B cell (primary cell): ENCODE results near the gene SLC25A29. TPM values are rescaled to one million over a fixed set of nuclear protein-coding genes. Genes with fewer than 3 reads are reported as not detected.

Source experiments
- ATAC-seq: fragments of 200-7000 bp; cut with Tn5 transposase; one replicate; pipeline ENCODE4 v1.10.0; 2021; ENCODE audit warnings: low read depth, mild to moderate bottlenecking, moderate number of reproducible peaks, moderate library complexity
- CTCF ChIA-PET: fragments of 350-600 bp; sonication (Branson Sonifier 250); formaldehyde crosslinking; loops from one replicate; lab custom pipeline; 2021; ENCODE audit warnings: antibody characterized with exemption, inconsistent platforms; lab: Charles Lee
- POLR2A ChIA-PET: fragments of 350-600 bp; sonication (Branson Sonifier 250); formaldehyde crosslinking; loops from one replicate; lab custom pipeline; 2021; ENCODE audit warnings: antibody characterized with exemption; lab: Charles Lee
- DNase-seq: peaks from one replicate; pipeline ENCODE4 v3.0.0; 2013
- H2AFZ ChIP-seq: 2 replicates; pipeline ENCODE4 v1.6.1; 2012; ENCODE audit warnings: mild to moderate bottlenecking, low read depth, low read length; ENCODE audit not compliant: insufficient read depth, poor library complexity, severe bottlenecking
- H3K27ac ChIP-seq, 2 donors: 1 replicate in 1 of 2; 2 replicates in 1 of 2; pipeline ENCODE4 v1.5.1; 2012 to 2013; ENCODE audit warnings: low read length in 2 of 2, mild to moderate bottlenecking in 2 of 2, moderate library complexity in 1 of 2
- H3K27me3 ChIP-seq, 4 experiments: fragments of 200-600 bp in 1 of 4; sonication (generic) in 1 of 4; replicated peaks in 1 of 4; 1 replicate in 2 of 4; 2 replicates in 2 of 4; pipeline versions ENCODE4 v1.6.1 to v1.7.0; 2013 to 2016; ENCODE audit warnings: low read length in 3 of 4, mild to moderate bottlenecking in 2 of 4, mixed read lengths in 1 of 4, moderate library complexity in 1 of 4; ENCODE audit not compliant: insufficient read depth in 4 of 4, control insufficient read depth in 3 of 4; ENCODE audit errors: control extremely low read depth in 1 of 4
- H3K36me3 ChIP-seq, 2 experiments: replicated peaks in 1 of 2; 1 replicate in 1 of 2; 2 replicates in 1 of 2; pipeline versions ENCODE4 v1.6.1 to v1.7.1; 2013; ENCODE audit warnings: low read length in 1 of 2; ENCODE audit not compliant: insufficient read depth in 2 of 2, control insufficient read depth in 1 of 2; ENCODE audit errors: control extremely low read depth in 1 of 2, extremely low read depth in 1 of 2
- H3K4me1 ChIP-seq, 2 donors: fragments of 200-600 bp in 1 of 2; sonication (generic) in 1 of 2; 1 replicate in 1 of 2; 2 replicates in 1 of 2; pipeline versions ENCODE4 v1.5.1 to v1.6.1; 2013 to 2017; ENCODE audit warnings: low read length in 2 of 2; ENCODE audit not compliant: control insufficient read depth in 2 of 2, insufficient read depth in 2 of 2
- H3K4me2 ChIP-seq: replicated peaks from 2 replicates; pipeline ENCODE3; 2012; ENCODE audit warnings: mild to moderate bottlenecking, low read depth, low read length; ENCODE audit not compliant: poor library complexity, severe bottlenecking
- H3K4me3 ChIP-seq, 5 experiments: fragments of 200-600 bp in 1 of 5; sonication (generic) in 1 of 5; 1 replicate in 3 of 5; 2 replicates in 2 of 5; pipeline versions ENCODE4 v1.5.1 to v1.7.0; 2011 to 2016; ENCODE audit warnings: low read length in 4 of 5, mild to moderate bottlenecking in 4 of 5, low read depth in 2 of 5, control low read depth in 1 of 5, moderate library complexity in 1 of 5; ENCODE audit not compliant: insufficient read depth in 1 of 5; ENCODE audit errors: control extremely low read depth in 1 of 5, extremely low read depth in 1 of 5
- H3K79me2 ChIP-seq: fragments of 200-600 bp; sonication (generic); one replicate; pipeline ENCODE4 v1.6.0; 2016; ENCODE audit warnings: low read length; ENCODE audit not compliant: control insufficient read depth, insufficient read depth
- H3K9ac ChIP-seq: fragments of 200-600 bp; sonication (generic); 2 replicates; pipeline ENCODE4 v1.6.1; 2017; ENCODE audit warnings: mild to moderate bottlenecking, low read length, moderate library complexity
- H3K9me3 ChIP-seq, 3 donors: one replicate each; pipeline versions ENCODE4 v1.6.1 to v1.7.1; 2013; ENCODE audit warnings: low read length in 2 of 3; ENCODE audit not compliant: control insufficient read depth in 2 of 3, insufficient read depth in 1 of 3; ENCODE audit errors: control extremely low read depth in 1 of 3
- H4K20me1 ChIP-seq: 2 replicates; pipeline ENCODE4 v1.6.0; 2012; ENCODE audit warnings: mild to moderate bottlenecking, low read length; ENCODE audit not compliant: insufficient read depth, control insufficient read depth, poor library complexity, severe bottlenecking
- H3K27ac Mint-ChIP-seq: one replicate; pipeline ENCODE4 v1.8.0; 2021; ENCODE audit warnings: mixed read lengths
- H3K27me3 Mint-ChIP-seq: one replicate; pipeline ENCODE4 v1.8.0; 2021; ENCODE audit warnings: mixed read lengths
- H3K4me1 Mint-ChIP-seq: one replicate; pipeline ENCODE4 v1.8.0; 2021; ENCODE audit warnings: mixed read lengths
- H3K4me3 Mint-ChIP-seq: one replicate; pipeline ENCODE4 v1.8.0; 2021; ENCODE audit warnings: mixed read lengths
- H3K9me3 Mint-ChIP-seq: one replicate; pipeline ENCODE4 v1.8.0; 2022; ENCODE audit warnings: mixed read lengths; ENCODE audit not compliant: insufficient read depth
- CTCF ChIP-seq: fragments of 200-600 bp; IDR thresholded peaks from one replicate; pipeline ENCODE4 v1.8.0; 2022; ENCODE audit warnings: antibody characterized with exemption, mild to moderate bottlenecking
- EZH2 ChIP-seq: IDR thresholded peaks from 2 replicates; pipeline ENCODE4 v1.6.1; 2012; ENCODE audit warnings: borderline replicate concordance, low read depth, mild to moderate bottlenecking, moderate library complexity, low read length; ENCODE audit not compliant: insufficient read depth, poor library complexity, severe bottlenecking
- WGBS: methylation state at CpG from one replicate; pipeline ENCODE4 v1.1.5; 2013; ENCODE audit warnings: missing lambda C conversion rate; ENCODE audit not compliant: insufficient coverage; 5-methylcytosine and 5-hydroxymethylcytosine counted together
- intact Hi-C: fragments of 100-400 bp; cut with micrococcal nuclease; formaldehyde crosslinking; loops from one replicate; pipeline ENCODE4 v1.10.0; 2022
- polyA plus RNA-seq: library from polyadenylated mRNA; depleted of rRNA; stranded (reverse); fragments of >200 nt; gene quantifications from 2 replicates; pipeline ENCODE4 v1.2.3, GENCODE V29; 2012
- total RNA-seq, 2 donors: library from RNA; stranded (reverse); fragments of 120-200 nt in 1 of 2; gene quantifications; 1 replicate in 1 of 2; 2 replicates in 1 of 2; pipeline versions ENCODE4 v1.2.3 to v1.2.4, GENCODE V29; 2013 to 2022

The SLC25A29 gene
- total and polyA plus RNA-seq, 2 donors (not counting 1 experiment from before 2014, with no cell fraction given): 15.1 to 99.9 TPM

- CTCF ChIA-PET: interaction anchor here (1.2 kb wide), 1 partner anchor 41 kb away, joined by 3 read pairs; no protein-coding TSS in a partner anchor
- peak overlapping the region; percentile 72 for H3K27ac Mint-ChIP-seq
- DNase-seq (peak; percentile 63), ATAC-seq (peak; percentile 72)
- Histone ChIP-seq H3K36me3 (peaks cover 0 to 2% of the 10 kb centered on the region in 2 experiments), H3K4me3 (no peak overlapping the region), H3K9me3 (peaks cover 0 to 8% (median 5%) of the 10 kb centered on the region in 3 donors), H3K27ac (peak overlapping the region; percentile 31 to 34), H3K4me1 (peaks cover 61% of the 10 kb centered on the region in 2 donors), H3K4me2 (peak overlapping the region; percentile 29), H4K20me1 (peaks cover 78% of the 10 kb centered on the region), H3K9ac (no peak overlapping the region), H3K79me2 (peaks cover 100% of the 10 kb centered on the region), H2AFZ (no peak overlapping the region), H3K27me3 (no peaks in the 10 kb centered on the region)
- WGBS: 0% methylated on average over 1 of the region's 3 CpGs
- peaks cover 69% of the 10 kb centered on the region for H3K4me1 Mint-ChIP-seq
- peak overlapping the region; percentile 62 for H3K4me3 Mint-ChIP-seq
- TF ChIP-seq CTCF (no peak), EZH2 (no peak)
- H3K9me3 Mint-ChIP-seq: peaks cover 3% of the 10 kb centered on the region
- POLR2A ChIA-PET: no interaction called here
- H3K27me3 Mint-ChIP-seq: no peaks in the 10 kb centered on the region
- intact Hi-C loops: loop anchor here (2.0 kb wide), 1 partner anchor 16 kb away; no protein-coding TSS in a partner anchor
Measured at GRCh38 chr14:100256339-100256895, 49.8 kb downstream of the SLC25A29 start.

- peak overlapping the region; percentile 15 for H3K4me3 Mint-ChIP-seq
- H3K9me3 Mint-ChIP-seq: peaks cover 3% of the 10 kb centered on the region
- no peak overlapping the region for H3K9ac ChIP-seq
- H3K79me2 ChIP-seq: peaks cover 100% of the 10 kb centered on the region
- no peak overlapping the region for H3K27ac Mint-ChIP-seq
- DNase-seq: no peak
- no peak for ATAC-seq
- peaks cover 0 to 8% (median 2%) of the 10 kb centered on the region in 3 donors for H3K9me3 ChIP-seq
- peak overlapping the region in 1 of 2 donors; percentile 13 for H3K27ac ChIP-seq
- peaks cover 2 to 4% of the 10 kb centered on the region in 2 experiments for H3K36me3 ChIP-seq
- CTCF ChIA-PET: interaction anchor here (1.5 kb wide), 1 partner anchor 11 kb away, joined by 3 read pairs; no protein-coding TSS in a partner anchor
- peaks cover 78% of the 10 kb centered on the region for H4K20me1 ChIP-seq
- no peak overlapping the region for H3K4me3 ChIP-seq
- TF ChIP-seq EZH2 (no peak), CTCF (no peak)
- intact Hi-C loops: no loop called here
- H3K4me2 ChIP-seq: no peak overlapping the region
- H3K4me1 ChIP-seq: peaks cover 52 to 55% of the 10 kb centered on the region in 2 donors
- H3K4me1 Mint-ChIP-seq: peaks cover 62% of the 10 kb centered on the region
- H3K27me3 ChIP-seq: no peaks in the 10 kb centered on the region
- POLR2A ChIA-PET: no interaction called here
- H2AFZ ChIP-seq: no peak overlapping the region
- no peaks in the 10 kb centered on the region for H3K27me3 Mint-ChIP-seq
Measured at GRCh38 chr14:100252684-100253083, 53.6 kb downstream of the SLC25A29 start.
